IMR-90 (cell line): Measurements from ENCODE around the gene LRFN2. TPM values are rescaled to one million over a fixed set of nuclear protein-coding genes. Genes with fewer than 3 reads are reported as not detected.

ENCODE experiments used
- ATAC-seq: fragments of 200-7000 bp; cut with Tn5 transposase; 2 replicates; pipeline ENCODE4 v1.9.1; 2020; ENCODE audit warnings: low read depth, mild to moderate bottlenecking, moderate library complexity
- BruUV-seq: library from RNA; stranded (reverse); fragments of 400-500 nt; replicated peaks from 2 replicates; lab custom pipeline; 2021; lab: Mats Ljungman, UMichigan
- CTCF ChIA-PET: fragments of 300-600 bp; formaldehyde crosslinking; extraction: SDS; loops from one replicate; lab custom pipeline; 2021; ENCODE audit warnings: antibody characterized with exemption; lab: Yijun Ruan, JAX
- POLR2A ChIA-PET: fragments of 300-600 bp; sonication (Branson Sonifier 250); formaldehyde crosslinking; loops from one replicate; lab custom pipeline; 2022; ENCODE audit warnings: antibody characterized with exemption; ENCODE audit not compliant: unreplicated experiment; lab: Charles Lee
- DNase-seq: peaks from one replicate; pipeline ENCODE4 v3.0.0; 2013
- H2AFZ ChIP-seq: replicated peaks from 2 replicates; pipeline ENCODE3; 2013; ENCODE audit warnings: low read length, mild to moderate bottlenecking; ENCODE audit not compliant: poor library complexity
- H2AK5ac ChIP-seq: 2 replicates; pipeline ENCODE4 v1.6.1; 2013; ENCODE audit warnings: low read depth, low read length, inconsistent platforms
- H2AK9ac ChIP-seq: replicated peaks from 2 replicates; pipeline ENCODE3; 2013; ENCODE audit warnings: mild to moderate bottlenecking, low read depth, low read length, moderate library complexity; ENCODE audit not compliant: poor library complexity
- H2BK120ac ChIP-seq: 2 replicates; pipeline ENCODE4 v1.6.1; 2013; ENCODE audit warnings: low read depth, low read length, inconsistent platforms
- H2BK15ac ChIP-seq: 3 replicates; pipeline ENCODE4 v1.6.1; 2013; ENCODE audit warnings: low read depth, low read length, inconsistent platforms
- H2BK20ac ChIP-seq: 2 replicates; pipeline ENCODE4 v1.6.1; 2013; ENCODE audit warnings: low read depth, mild to moderate bottlenecking, inconsistent platforms, low read length, moderate library complexity
- H2BK5ac ChIP-seq: 2 replicates; pipeline ENCODE4 v1.6.1; 2013; ENCODE audit warnings: mild to moderate bottlenecking, low read depth, low read length, inconsistent platforms; ENCODE audit not compliant: poor library complexity, severe bottlenecking
- H3K14ac ChIP-seq: replicated peaks from 2 replicates; pipeline ENCODE4 v1.6.1; 2013; ENCODE audit warnings: low read depth, low read length, inconsistent platforms
- H3K18ac ChIP-seq: 2 replicates; pipeline ENCODE4 v1.6.1; 2013; ENCODE audit warnings: low read depth, low read length, control low read depth
- H3K23ac ChIP-seq: 2 replicates; pipeline ENCODE4 v1.6.1; 2013; ENCODE audit warnings: low read depth, low read length, inconsistent platforms
- H3K27ac ChIP-seq: 2 replicates; pipeline ENCODE4 v1.5.1; 2013; ENCODE audit warnings: mild to moderate bottlenecking, control low read depth, low read length; ENCODE audit not compliant: insufficient read depth
- H3K27me3 ChIP-seq: 2 replicates; pipeline ENCODE4 v1.6.1; 2013; ENCODE audit warnings: low read length; ENCODE audit not compliant: control insufficient read depth, insufficient read depth
- H3K36me3 ChIP-seq: 2 replicates; pipeline ENCODE4 v1.6.1; 2013; ENCODE audit warnings: low read length, mixed read lengths; ENCODE audit not compliant: control insufficient read depth, insufficient read depth
- H3K4ac ChIP-seq: 2 replicates; pipeline ENCODE4 v1.6.1; 2013; ENCODE audit warnings: low read depth, low read length, inconsistent platforms
- H3K4me1 ChIP-seq: 2 replicates; pipeline ENCODE4 v1.6.1; 2013; ENCODE audit warnings: low read length, mixed read lengths; ENCODE audit not compliant: control insufficient read depth, insufficient read depth
- H3K4me2 ChIP-seq: 2 replicates; pipeline ENCODE4 v1.6.1; 2013; ENCODE audit warnings: low read depth, mild to moderate bottlenecking, control low read depth, low read length, moderate library complexity
- H3K4me3 ChIP-seq: 2 replicates; pipeline ENCODE4 v1.5.1; 2013; ENCODE audit warnings: low read depth, mild to moderate bottlenecking, control low read depth, low read length, moderate library complexity; ENCODE audit not compliant: insufficient read depth
- H3K56ac ChIP-seq: 2 replicates; pipeline ENCODE4 v1.6.1; 2013; ENCODE audit warnings: low read length, inconsistent platforms; ENCODE audit not compliant: insufficient read depth; ENCODE audit errors: extremely low read depth
- H3K79me1 ChIP-seq, 2 experiments: 2 replicates each; pipeline ENCODE4 v1.6.1; 2013; ENCODE audit warnings: low read length in 2 of 2, inconsistent platforms in 1 of 2, low read depth in 1 of 2
- H3K9ac ChIP-seq: 2 replicates; pipeline ENCODE4 v1.6.1; 2013; ENCODE audit warnings: low read depth, low read length, control low read depth
- H3K9me1 ChIP-seq: 2 replicates; pipeline ENCODE4 v1.6.1; 2013; ENCODE audit warnings: low read length, inconsistent platforms; ENCODE audit not compliant: insufficient read depth
- H3K9me3 ChIP-seq: 2 replicates; pipeline ENCODE4 v1.6.1; 2013; ENCODE audit warnings: low read length; ENCODE audit not compliant: control insufficient read depth, insufficient read depth
- H4K20me1 ChIP-seq: 2 replicates; pipeline ENCODE4 v1.6.1; 2013; ENCODE audit warnings: low read length, inconsistent platforms; ENCODE audit not compliant: insufficient read depth
- H4K5ac ChIP-seq: 2 replicates; pipeline ENCODE4 v1.6.1; 2013; ENCODE audit warnings: mild to moderate bottlenecking, low read depth, low read length, control low read depth
- H4K8ac ChIP-seq, 2 experiments: 2 replicates each; pipeline ENCODE4 v1.6.1; 2013; ENCODE audit warnings: low read depth in 2 of 2, low read length in 2 of 2, control low read depth in 1 of 2, inconsistent platforms in 1 of 2
- H4K91ac ChIP-seq: 2 replicates; pipeline ENCODE4 v1.6.1; 2013; ENCODE audit warnings: low read depth, low read length, inconsistent platforms; ENCODE audit not compliant: insufficient read depth
- BHLHE40 ChIP-seq: fragments of 150-350 bp; IDR thresholded peaks from 2 replicates; pipeline ENCODE4 v1.6.1; 2016; ENCODE audit warnings: mild to moderate bottlenecking, low read depth, low read length
- CEBPB ChIP-seq: IDR thresholded peaks from 2 replicates; pipeline ENCODE4 v1.6.1; 2012; ENCODE audit warnings: low read depth, low read length, improper control_type of control experiment
- CHD1 ChIP-seq: IDR thresholded peaks from 2 replicates; pipeline ENCODE4 v1.6.1; 2012; ENCODE audit warnings: low read depth, low read length, improper control_type of control experiment
- ELK1 ChIP-seq: fragments of 150-350 bp; IDR thresholded peaks from 2 replicates; pipeline ENCODE4 v1.6.1; 2016; ENCODE audit warnings: low read depth, mild to moderate bottlenecking, low read length, moderate library complexity, borderline replicate concordance
- FOS ChIP-seq: fragments of 150-350 bp; IDR thresholded peaks from 2 replicates; pipeline ENCODE4 v1.6.1; 2016; ENCODE audit warnings: low read depth, low read length
- MAFK ChIP-seq: IDR thresholded peaks from 2 replicates; pipeline ENCODE4 v1.6.1; 2012; ENCODE audit warnings: low read depth, low read length, improper control_type of control experiment
- MAZ ChIP-seq: IDR thresholded peaks from 2 replicates; pipeline ENCODE4 v1.6.1; 2012; ENCODE audit warnings: low read depth, mild to moderate bottlenecking, low read length, improper control_type of control experiment, moderate library complexity, borderline replicate concordance
- MXI1 ChIP-seq: IDR thresholded peaks from 2 replicates; pipeline ENCODE4 v1.6.1; 2012; ENCODE audit warnings: low read depth, mild to moderate bottlenecking, low read length, moderate library complexity, borderline replicate concordance
- NFE2L2 ChIP-seq: fragments of 150-350 bp; IDR thresholded peaks from 2 replicates; pipeline ENCODE4 v1.6.1; 2016; ENCODE audit warnings: low read depth, mild to moderate bottlenecking, low read length
- POLR2A ChIP-seq: IDR thresholded peaks from 2 replicates; pipeline ENCODE4 v1.6.1; 2012; ENCODE audit warnings: mild to moderate bottlenecking, low read depth, low read length
- RAD21 ChIP-seq: IDR thresholded peaks from 2 replicates; pipeline ENCODE4 v1.6.1; 2012; ENCODE audit warnings: low read length, improper control_type of control experiment
- RCOR1 ChIP-seq: IDR thresholded peaks from 2 replicates; pipeline ENCODE4 v1.6.1; 2012; ENCODE audit warnings: mild to moderate bottlenecking, low read length, improper control_type of control experiment; ENCODE audit not compliant: insufficient replicate concordance
- RFX5 ChIP-seq: IDR thresholded peaks from 2 replicates; pipeline ENCODE4 v1.8.0; 2012; ENCODE audit warnings: low read depth, mild to moderate bottlenecking, low read length, moderate library complexity
- SMC3 ChIP-seq: fragments of 150-350 bp; IDR thresholded peaks from 2 replicates; pipeline ENCODE4 v1.6.1; 2016; ENCODE audit warnings: low read depth, mild to moderate bottlenecking, antibody characterized with exemption, low read length, moderate library complexity
- USF2 ChIP-seq: fragments of 150-350 bp; IDR thresholded peaks from 2 replicates; pipeline ENCODE4 v1.6.1; 2017; ENCODE audit warnings: mild to moderate bottlenecking, antibody characterized with exemption, low read length, low read depth
- WGBS, 2 experiments: methylation state at CpG; one replicate each; pipeline versions ENCODE4 v1.1.5 to v1.1.7; 2013; ENCODE audit warnings: missing lambda C conversion rate in 2 of 2; ENCODE audit not compliant: insufficient read length in 1 of 2; ENCODE audit errors: extremely low coverage in 2 of 2; 5-methylcytosine and 5-hydroxymethylcytosine counted together
- dilution Hi-C: fragments of 300-500 bp; cut with HindIII; formaldehyde crosslinking; loops from one replicate; pipeline ENCODE4 v1.14.3; 2018; ENCODE audit warnings: low sequenced_read_pairs; ENCODE audit not compliant: unreplicated experiment
- in situ Hi-C: fragments of 300-500 bp; cut with MboI; formaldehyde crosslinking; loops from 3 replicates; pipeline ENCODE4 v1.14.3; 2019; ENCODE audit warnings: low sequenced_read_pairs, inconsistent platforms, mixed read lengths
- intact Hi-C: fragments of 100-400 bp; cut with micrococcal nuclease; formaldehyde crosslinking; loops from 2 replicates; pipeline ENCODE4 v1.10.0; 2022
- polyA plus RNA-seq, 3 experiments: library from polyadenylated mRNA; depleted of rRNA; stranded (reverse); fragments of >200 nt; gene quantifications; 2 replicates each; pipeline ENCODE4 v1.2.3, GENCODE V29; 2012; ENCODE audit warnings: low replicate concordance in 1 of 3
- total RNA-seq: library from RNA; depleted of rRNA; stranded (reverse); fragments of >200 nt; gene quantifications from 2 replicates; pipeline ENCODE4 v1.2.3, GENCODE V29; 2012
- TF ChIP-seq, protein P1 (sequence below): conservative IDR thresholded peaks from 2 replicates; pipeline ENCODE4 v1.5.1; 2012; ENCODE audit warnings: mild to moderate bottlenecking, low read depth, low read length, improper control_type of control experiment

LRFN2 gene
- total and polyA plus RNA-seq, 2 of the 4 experiments (the other 2 are of a cell fraction), result not detected

GRCh38 chr6:40542175-40542764 lies 44.9 kb downstream of the LRFN2 start:
- no peaks in the 10 kb centered on the region for H3K79me1 ChIP-seq
- H4K91ac ChIP-seq, result no peak overlapping the region
- no peak overlapping the region for H2AK5ac ChIP-seq
- H3K14ac ChIP-seq, result no peak overlapping the region
- no peaks in the 10 kb centered on the region for H3K4me1 ChIP-seq
- H2BK120ac ChIP-seq, result no peak overlapping the region
- no peaks in the 10 kb centered on the region for H4K20me1 ChIP-seq
- H2AK9ac ChIP-seq, result no peak overlapping the region
- H4K8ac ChIP-seq, result no peak overlapping the region
- no peak overlapping the region for H2AFZ ChIP-seq
- no peaks in the 10 kb centered on the region for H3K9me1 ChIP-seq
- H3K9me3 ChIP-seq, result no peaks in the 10 kb centered on the region
- TF ChIP-seq CEBPB, result no peak
- no peak for TF ChIP-seq POLR2A
- TF ChIP-seq USF2, result no peak
- no peak for TF ChIP-seq RAD21
- TF ChIP-seq, protein P1, sequence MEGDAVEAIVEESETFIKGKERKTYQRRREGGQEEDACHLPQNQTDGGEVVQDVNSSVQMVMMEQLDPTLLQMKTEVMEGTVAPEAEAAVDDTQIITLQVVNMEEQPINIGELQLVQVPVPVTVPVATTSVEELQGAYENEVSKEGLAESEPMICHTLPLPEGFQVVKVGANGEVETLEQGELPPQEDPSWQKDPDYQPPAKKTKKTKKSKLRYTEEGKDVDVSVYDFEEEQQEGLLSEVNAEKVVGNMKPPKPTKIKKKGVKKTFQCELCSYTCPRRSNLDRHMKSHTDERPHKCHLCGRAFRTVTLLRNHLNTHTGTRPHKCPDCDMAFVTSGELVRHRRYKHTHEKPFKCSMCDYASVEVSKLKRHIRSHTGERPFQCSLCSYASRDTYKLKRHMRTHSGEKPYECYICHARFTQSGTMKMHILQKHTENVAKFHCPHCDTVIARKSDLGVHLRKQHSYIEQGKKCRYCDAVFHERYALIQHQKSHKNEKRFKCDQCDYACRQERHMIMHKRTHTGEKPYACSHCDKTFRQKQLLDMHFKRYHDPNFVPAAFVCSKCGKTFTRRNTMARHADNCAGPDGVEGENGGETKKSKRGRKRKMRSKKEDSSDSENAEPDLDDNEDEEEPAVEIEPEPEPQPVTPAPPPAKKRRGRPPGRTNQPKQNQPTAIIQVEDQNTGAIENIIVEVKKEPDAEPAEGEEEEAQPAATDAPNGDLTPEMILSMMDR, result no peak
- TF ChIP-seq MAZ, result no peak
- TF ChIP-seq ELK1, result no peak
- no peak for TF ChIP-seq NFE2L2
- TF ChIP-seq MAFK, result no peak
- no peak for TF ChIP-seq FOS
- TF ChIP-seq BHLHE40, result no peak
- TF ChIP-seq CHD1, result no peak
- no peak for TF ChIP-seq RCOR1
- TF ChIP-seq RFX5, result no peak
- TF ChIP-seq SMC3, result no peak
- TF ChIP-seq MXI1, result no peak
- ChIA-PET POLR2A (no interaction called here), CTCF (no interaction called here)
- H3K36me3 ChIP-seq, result no peaks in the 10 kb centered on the region
- in situ Hi-C loops (no loop called here), intact Hi-C loops (no loop called here), dilution Hi-C loops (no loop called here)
- no peak overlapping the region for H3K56ac ChIP-seq
- no peak overlapping the region for H3K4me2 ChIP-seq
- ATAC-seq, result no peak
- no peak overlapping the region for H2BK5ac ChIP-seq
- H3K4me3 ChIP-seq, result no peak overlapping the region
- H2BK15ac ChIP-seq, result no peak overlapping the region
- H3K18ac ChIP-seq, result no peak overlapping the region
- H3K23ac ChIP-seq, result no peak overlapping the region
- H3K4ac ChIP-seq, result no peak overlapping the region
- H3K27ac ChIP-seq, result no peak overlapping the region
- BruUV-seq, result no TSS peak
- no peak overlapping the region for H2BK20ac ChIP-seq
- H3K27me3 ChIP-seq, result no peaks in the 10 kb centered on the region; the same call in 1 of the 2 replicates
- no peak overlapping the region for H4K5ac ChIP-seq
- H3K9ac ChIP-seq, result no peak overlapping the region
- WGBS, 2 experiments, result 25% methylated on average over 3 of the region's 5 CpGs; no CpG with 5 or more reads in 1 of the 2 experiments
- DNase-seq, result no peak
